AG08395 (cell line): ENCODE measurements around the gene TCERG1L.
"Not testable (repeated sequence)": the region's sequence is repeated elsewhere in the genome, so short reads cannot be mapped to it uniquely, and the experiment has no call there.

Experiments
- DNase-seq: peaks from one replicate; pipeline ENCODE4 v3.0.0; 2012; ENCODE audit warnings: mixed read lengths, low spot score

TCERG1L gene

DNA sequence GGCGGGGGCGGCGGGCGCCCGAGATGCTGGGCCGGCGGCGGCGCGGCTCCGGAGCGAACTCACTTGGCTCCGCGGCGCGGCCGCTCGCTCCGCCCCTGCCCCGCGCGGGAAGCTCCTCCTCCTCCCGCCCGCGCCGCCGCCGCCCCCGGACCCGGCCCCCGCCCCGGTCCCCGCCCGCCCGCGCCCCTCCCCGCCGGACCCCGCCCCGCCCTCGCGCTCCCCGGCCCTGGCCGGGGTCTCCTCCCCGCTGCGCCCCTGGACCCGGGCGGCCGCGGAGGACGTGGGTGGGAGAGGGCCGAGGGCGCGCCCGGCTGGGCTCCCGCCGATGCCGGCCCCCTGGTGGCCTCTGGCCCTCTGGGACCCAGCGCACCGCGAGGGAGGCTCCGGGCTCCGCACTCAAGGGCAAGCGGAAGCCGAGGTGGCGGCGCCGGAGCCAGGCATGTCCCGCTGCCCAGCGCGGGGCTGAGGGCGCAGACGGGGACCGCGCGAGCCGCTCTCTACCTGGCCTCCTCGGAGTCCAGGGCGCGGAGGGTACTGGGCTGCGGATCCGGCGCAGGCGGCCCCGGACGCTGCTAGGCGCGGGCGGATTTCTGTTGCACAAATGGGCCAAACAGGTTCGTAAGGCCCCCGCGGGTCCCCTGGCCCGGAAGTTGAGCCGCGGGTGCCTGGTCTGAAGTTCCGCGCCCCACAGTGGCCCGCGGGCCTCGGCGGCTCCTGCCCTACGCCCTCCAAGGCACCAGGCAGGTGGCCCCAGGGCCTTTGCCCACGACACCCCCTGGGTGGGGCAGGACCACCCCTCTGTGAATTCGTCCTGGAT lies at the start of gene TCERG1L:
TCERG1L (minus strand) TSS at position 61 of the 817 bp plus-strand sequence. CDS start 86 bp downstream, outside the sequence.
- DNase-seq, result no peak

- no peak for DNase-seq
Observed at GRCh38 chr10:131358741-131359442, 47.4 kb upstream of the TCERG1L start.

- DNase-seq, result no peak
Observed at GRCh38 chr10:131356442-131356841, 44.9 kb upstream of the TCERG1L start.

DNA sequence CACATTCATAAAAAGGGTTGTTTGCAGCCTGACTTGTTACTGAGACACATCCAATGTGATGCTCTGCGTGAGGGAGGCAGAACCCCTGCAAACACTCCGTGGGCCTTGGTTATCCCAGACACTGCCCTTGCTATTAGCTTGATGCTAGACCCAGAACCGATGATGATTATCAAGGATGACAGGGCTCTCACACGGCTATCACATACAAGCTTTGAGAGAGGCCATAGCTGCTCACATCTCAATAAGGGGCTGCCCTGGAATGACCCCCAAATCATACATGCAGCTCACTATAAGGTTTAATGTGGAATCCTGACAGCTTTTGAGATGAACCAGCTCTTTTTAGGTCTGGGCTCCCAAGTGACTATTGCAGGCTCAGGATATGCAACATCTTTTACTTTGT lies 44.4 kb upstream of the TCERG1L start:
- no peak for DNase-seq

DNA sequence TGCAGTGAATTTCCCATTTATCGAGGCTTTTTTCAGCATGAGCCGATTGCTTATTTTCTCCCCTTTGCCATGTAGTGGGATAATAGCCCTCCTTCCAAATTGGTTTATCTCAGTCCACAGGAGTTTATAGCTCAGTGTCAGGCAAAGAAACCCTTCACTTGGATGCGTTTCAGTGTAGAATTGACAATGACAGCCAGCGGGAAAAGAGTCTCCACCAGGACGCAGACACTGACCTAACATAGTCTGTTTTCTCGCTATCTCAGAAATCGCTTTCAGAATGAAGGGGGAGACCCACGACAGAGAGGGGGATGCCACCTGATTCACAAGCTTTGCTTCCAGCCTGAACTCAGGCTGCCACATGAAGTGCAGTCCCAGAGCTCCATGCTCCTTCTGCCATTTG lies 43.5 kb upstream of the TCERG1L start:
- no peak for DNase-seq

GRCh38 chr10:131354380-131354779 lies 42.9 kb upstream of the TCERG1L start:
- DNase-seq, result no peak

DNA sequence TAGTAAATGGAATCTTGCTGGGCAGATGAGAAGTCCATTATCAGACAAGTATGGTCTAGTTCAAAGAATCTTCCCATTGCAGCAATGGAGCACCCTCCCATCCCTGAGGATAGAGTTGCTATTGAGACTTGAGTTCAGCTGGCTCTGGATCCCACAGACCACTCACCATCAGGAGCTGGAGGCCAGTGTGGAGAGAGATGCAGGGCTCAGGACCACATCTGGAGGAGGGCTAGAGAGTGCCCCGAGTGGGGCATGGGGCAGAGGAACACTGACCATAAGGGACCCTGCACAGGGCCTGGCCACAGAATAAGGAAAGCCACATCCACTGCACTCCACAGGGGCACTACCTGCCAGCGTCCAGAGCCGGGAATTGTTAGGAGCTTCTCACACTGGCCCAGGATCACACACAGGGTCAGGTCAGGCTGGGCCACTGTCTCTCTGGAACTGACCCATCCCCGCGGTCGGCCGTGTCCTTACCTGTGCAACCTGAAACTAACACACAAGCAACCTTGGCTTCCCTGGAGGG lies 41.3 kb upstream of the TCERG1L start:
- no peak for DNase-seq

DNA sequence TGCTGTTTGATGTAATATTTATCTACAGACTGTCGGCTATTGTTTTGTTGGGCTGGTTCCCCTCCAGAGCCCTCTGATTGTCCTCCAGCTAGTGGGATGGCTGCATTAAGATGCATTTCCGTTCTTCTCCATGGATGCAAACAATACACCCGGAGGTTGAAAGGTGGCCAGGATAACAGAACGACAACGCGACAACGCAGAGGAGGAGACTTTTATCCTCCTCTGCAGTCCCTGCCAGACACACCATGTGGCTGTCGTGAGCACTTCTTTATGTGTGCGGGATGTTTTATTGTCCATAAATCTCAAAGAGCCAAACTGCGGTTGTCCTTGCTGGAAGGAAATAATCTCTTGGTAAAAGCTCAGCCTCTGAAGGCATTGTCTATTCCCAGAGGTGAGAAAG lies 39.1 kb upstream of the TCERG1L start:
- no peak for DNase-seq

GRCh38 chr10:131350245-131350644 lies 38.7 kb upstream of the TCERG1L start:
- DNase-seq, result no peak

DNA sequence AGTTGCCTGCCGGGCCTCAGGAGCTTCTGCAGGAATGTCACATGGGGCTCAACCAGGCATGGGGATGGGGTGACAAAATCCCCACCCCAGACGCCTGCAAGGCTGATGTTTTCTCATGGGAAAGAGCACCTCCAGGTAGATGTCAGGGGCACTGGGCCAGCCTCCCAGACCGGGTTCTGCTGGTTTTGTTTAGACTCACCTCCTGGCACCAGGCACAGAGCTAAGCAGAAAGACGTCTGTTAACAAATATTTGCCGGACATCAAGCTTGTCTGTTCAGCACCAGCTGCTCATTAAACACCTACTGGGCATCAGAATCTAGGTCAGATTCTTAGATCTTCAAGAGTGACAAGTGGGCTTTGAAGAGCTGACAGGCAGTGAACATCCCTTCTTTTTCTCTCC lies 34.9 kb upstream of the TCERG1L start:
- DNase-seq, result no peak

DNA sequence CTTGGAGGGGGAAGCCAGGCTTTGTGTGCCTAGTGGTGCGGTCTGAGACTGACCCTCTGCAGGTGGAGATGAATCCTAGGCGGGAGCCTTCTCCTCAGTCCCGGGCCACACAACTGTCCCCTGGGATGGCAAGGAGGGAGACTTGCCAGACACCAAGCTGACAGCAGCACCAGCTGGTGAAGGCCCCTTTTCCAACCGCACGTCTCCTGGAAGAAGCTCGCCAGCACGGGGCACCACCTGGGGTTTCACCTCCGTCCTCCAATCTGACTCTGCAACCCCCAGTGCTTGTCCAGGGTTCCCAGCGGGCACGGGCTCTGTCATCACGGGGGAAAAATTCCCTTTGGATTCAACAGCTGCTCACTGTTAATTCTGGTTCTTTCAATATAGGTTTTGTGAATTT lies 34.2 kb upstream of the TCERG1L start:
- DNase-seq, result no peak

GRCh38 chr10:131344747-131345146 lies 33.2 kb upstream of the TCERG1L start:
- DNase-seq, result no peak

- no peak for DNase-seq
Observed at GRCh38 chr10:131337741-131338140, 26.2 kb upstream of the TCERG1L start.

GRCh38 chr10:131332821-131333220 lies 21.3 kb upstream of the TCERG1L start:
- DNase-seq, result no peak

- DNase-seq, result no peak
Observed at GRCh38 chr10:131323880-131324279, 12.4 kb upstream of the TCERG1L start.

DNA sequence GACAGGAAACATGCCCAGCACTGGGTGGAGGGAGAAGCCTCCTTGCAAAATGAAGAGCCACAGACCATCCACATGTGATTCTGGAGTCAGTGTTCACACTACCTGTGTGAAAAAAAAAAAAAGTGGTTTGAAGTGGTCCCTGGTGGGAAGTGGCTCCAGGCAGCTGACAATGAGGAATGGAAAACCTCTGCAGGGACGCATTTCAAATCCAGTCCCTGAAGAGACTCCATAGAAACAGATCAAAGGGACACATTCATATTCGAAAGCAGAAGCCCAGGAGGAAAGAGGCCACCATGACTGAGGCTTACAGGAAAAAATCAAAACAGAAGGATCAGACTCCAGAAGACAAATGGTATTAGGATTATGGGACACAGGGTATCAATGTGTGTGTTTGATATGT lies 11.5 kb upstream of the TCERG1L start:
- DNase-seq, result no peak

DNA sequence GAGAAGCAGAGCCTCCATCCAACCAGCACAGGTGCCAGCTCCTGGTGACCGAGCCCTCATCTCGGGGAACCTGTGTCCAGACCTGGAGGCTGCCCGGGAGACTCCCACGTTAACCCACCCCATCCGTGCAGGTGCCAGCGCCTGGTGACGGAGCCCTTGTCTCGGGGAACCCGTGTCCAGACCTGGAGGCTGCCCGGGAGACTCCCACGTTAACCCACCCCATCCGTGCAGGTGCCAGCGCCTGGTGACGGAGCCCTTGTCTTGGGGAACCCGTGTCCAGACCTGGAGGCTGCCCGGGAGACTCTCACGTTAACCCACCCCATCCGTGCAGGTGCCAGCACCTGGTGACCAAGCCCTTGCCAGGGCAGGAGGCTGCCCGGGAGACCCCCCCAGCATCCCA lies 11.1 kb upstream of the TCERG1L start:
- not testable (repeated sequence) for DNase-seq

DNA sequence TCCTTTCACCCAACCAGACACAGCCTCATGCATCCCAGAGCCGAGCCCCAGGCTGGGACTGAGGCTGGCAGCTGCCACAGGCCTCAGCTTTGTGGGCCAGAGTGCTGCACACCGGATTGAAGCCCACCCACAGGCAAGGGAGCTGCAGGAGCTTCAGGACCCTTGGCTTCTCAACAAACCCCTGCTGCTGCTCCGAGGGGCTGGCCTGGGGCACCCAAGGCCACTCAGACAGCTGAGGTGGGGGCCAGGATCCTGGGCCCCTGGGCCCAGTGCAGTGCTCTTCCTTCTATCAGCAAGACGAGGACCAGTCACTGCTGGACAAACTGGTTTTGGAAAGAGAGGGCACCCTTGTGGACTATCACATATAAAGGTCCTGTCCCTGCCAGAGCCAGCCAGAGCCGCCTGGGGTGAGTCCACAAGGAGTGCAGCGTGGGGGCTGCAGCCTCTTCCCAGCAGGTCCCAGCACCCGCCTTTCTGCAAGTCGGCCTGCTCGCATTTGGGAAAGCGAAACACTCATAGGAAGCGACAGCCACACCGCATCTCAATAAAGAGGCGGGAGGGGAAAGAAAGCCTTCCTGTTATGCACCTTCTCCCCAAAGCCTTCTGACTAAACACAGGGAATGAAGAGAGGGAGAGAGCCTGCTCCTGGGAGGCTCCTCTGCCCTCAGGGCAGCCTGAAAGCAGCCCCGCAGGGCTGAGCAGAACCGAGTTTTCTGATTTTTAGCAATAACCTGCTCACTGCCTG lies 9.5 kb upstream of the TCERG1L start:
- no peak for DNase-seq

DNA sequence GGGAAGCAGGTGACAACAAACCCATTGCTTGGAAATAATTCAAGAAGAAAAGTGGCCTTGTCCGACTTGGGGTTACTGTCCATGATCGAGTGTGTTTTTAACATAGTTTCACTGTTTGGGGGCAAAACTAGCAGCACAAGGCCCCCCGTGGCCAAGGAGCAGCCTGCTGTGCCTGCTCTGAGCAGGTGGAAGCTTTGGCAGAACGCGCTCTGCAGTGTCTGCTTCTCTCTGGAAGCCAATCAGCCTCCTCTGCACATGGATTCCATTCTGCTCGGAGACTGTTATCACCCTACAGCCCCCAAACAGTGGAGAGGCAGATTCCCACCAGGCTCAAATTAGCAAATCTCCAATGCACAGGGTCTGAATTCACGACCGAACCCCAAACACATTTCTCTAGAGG lies 7.3 kb upstream of the TCERG1L start:
- DNase-seq, result no peak

- no peak for DNase-seq
Observed at GRCh38 chr10:131318291-131318690, 6.8 kb upstream of the TCERG1L start.

GRCh38 chr10:131316321-131317075 lies 5.0 kb upstream of the TCERG1L start:
- no peak for DNase-seq

- DNase-seq, result no peak
Observed at GRCh38 chr10:131315344-131315743, 3.8 kb upstream of the TCERG1L start.
